Endothelial cell of umbilical vein (primary cell): ENCODE measurements around the gene ZIC2.

ENCODE experiments used
- CTCF ChIP-seq, 2 donors: IDR thresholded peaks; 1 replicate in 1 of 2; 2 replicates in 1 of 2; pipeline ENCODE4 v1.5.1; 2011; ENCODE audit warnings: low read length in 2 of 2, mild to moderate bottlenecking in 2 of 2, moderate library complexity in 2 of 2, control low read depth in 1 of 2, inconsistent platforms in 1 of 2, low read depth in 1 of 2; ENCODE audit not compliant: insufficient read depth in 1 of 2; ENCODE audit errors: extremely low read depth in 1 of 2
- FOS ChIP-seq: IDR thresholded peaks from 2 replicates; pipeline ENCODE4 v1.6.1; 2011; ENCODE audit warnings: mild to moderate bottlenecking, low read length, moderate library complexity, borderline replicate concordance; ENCODE audit not compliant: insufficient read depth

DNA sequence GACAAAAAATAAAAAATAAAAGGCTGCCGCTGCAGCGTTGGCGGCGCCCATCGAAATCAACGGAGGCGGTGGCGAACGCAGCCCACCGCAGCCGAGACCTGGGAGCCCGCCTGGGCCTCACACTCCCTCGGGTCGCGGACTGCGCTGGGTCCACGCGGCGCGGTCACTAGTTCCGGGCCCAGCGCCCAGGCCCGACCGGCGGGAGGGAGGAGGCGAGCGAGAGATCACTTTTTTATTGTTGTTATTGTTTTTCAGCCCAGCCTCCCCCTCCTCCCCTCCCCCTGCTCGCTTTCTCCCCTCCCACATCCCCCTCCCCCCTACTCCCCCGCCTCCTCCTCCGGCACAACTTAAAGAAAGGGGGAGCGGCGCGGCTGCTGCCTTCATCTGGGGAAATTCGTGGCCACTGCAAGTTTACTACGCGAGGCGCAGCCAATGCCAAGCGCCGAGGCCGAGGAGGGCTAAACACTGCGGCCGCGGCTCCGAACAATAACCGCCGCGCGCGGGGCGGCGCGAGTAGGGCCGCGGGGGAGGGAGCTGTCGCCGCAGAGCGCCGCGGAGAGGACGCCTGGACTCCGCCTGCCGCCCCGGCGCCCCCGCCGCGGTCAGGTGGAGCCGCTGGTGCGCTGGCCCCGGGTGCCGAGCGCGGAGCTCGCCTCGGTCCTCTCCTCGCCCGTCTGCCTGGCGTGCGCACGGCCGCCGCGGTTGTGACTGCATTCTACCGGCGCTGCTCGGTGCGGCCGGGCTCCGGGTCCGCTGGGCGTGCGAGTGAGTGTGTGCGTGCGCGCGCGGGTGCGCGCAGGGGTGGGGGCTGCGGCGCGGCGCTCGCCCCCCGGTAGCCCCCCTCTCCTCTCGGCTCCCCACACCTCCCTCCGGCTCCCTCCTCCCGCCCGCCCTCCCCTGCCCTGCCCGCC lies 505 bp upstream of the ZIC2 start:
- no peak for TF ChIP-seq CTCF (IDR thresholded peaks at IDR 0.05; ENCODE audit: extremely low read depth in 1 of 2, insufficient read depth in 1 of 2, low read depth in 1 of 2, low read length in 2 of 2)
- TF ChIP-seq FOS: no peak
